OCI-LY7 (cell line): Measurements from ENCODE around the gene PIGS. TPM values are rescaled to one million over a fixed set of nuclear protein-coding genes. Genes with fewer than 3 reads are reported as not detected.

Experiments used
- BruUV-seq: library from RNA; stranded (reverse); fragments of 400-500 nt; replicated peaks from 2 replicates; lab custom pipeline; 2021; lab: Mats Ljungman, UMichigan
- CTCF ChIA-PET: fragments of 300-600 bp; sonication (Branson Sonifier 250); formaldehyde crosslinking; loops from one replicate; lab custom pipeline; 2022; ENCODE audit warnings: antibody characterized with exemption; ENCODE audit not compliant: unreplicated experiment; lab: Charles Lee
- POLR2A ChIA-PET: fragments of 300-600 bp; sonication (Branson Sonifier 250); formaldehyde crosslinking; loops from one replicate; lab custom pipeline; 2022; ENCODE audit warnings: antibody characterized with exemption; lab: Charles Lee
- DNase-seq: peaks from one replicate; pipeline ENCODE4 v3.0.0-alpha.2; 2015; ENCODE audit warnings: low spot score
- H2AFZ ChIP-seq: fragments of 200-600 bp; sonication (generic), shearing (Covaris generic); 2 replicates; pipeline ENCODE4 v1.6.1; 2014; ENCODE audit warnings: mild to moderate bottlenecking, antibody characterized with exemption, low read length, moderate library complexity
- H3K27ac ChIP-seq: fragments of 200-600 bp; sonication (generic); 2 replicates; pipeline ENCODE4 v1.5.1; 2014; ENCODE audit warnings: mixed run types, low read depth, mild to moderate bottlenecking, moderate library complexity, low read length, inconsistent platforms; ENCODE audit not compliant: poor library complexity, severe bottlenecking
- H3K36me3 ChIP-seq: fragments of 200-600 bp; sonication (generic); 2 replicates; pipeline ENCODE4 v1.6.1; 2014; ENCODE audit warnings: mild to moderate bottlenecking, antibody characterized with exemption, low read length, moderate library complexity, mixed read lengths; ENCODE audit not compliant: insufficient read depth
- H3K4me1 ChIP-seq: fragments of 200-600 bp; sonication (generic); 2 replicates; pipeline ENCODE4 v1.5.1; 2014; ENCODE audit warnings: mild to moderate bottlenecking, low read length; ENCODE audit not compliant: insufficient read depth, poor library complexity, severe bottlenecking
- H3K4me2 ChIP-seq: fragments of 200-600 bp; sonication (generic); 2 replicates; pipeline ENCODE4 v1.6.1; 2014; ENCODE audit warnings: mild to moderate bottlenecking, low read length
- H3K4me3 ChIP-seq: fragments of 200-600 bp; sonication (generic); 2 replicates; pipeline ENCODE4 v1.5.1; 2014; ENCODE audit warnings: mild to moderate bottlenecking, low read depth, low read length; ENCODE audit not compliant: poor library complexity, severe bottlenecking
- H3K79me2 ChIP-seq: fragments of 200-600 bp; sonication (generic); 2 replicates; pipeline ENCODE4 v1.6.1; 2016; ENCODE audit warnings: low read depth, mild to moderate bottlenecking, low read length, moderate library complexity, mixed read lengths; ENCODE audit not compliant: insufficient read depth
- H3K9me2 ChIP-seq: fragments of 200-600 bp; sonication (generic); 2 replicates; pipeline ENCODE4 v1.6.1; 2016; ENCODE audit warnings: mild to moderate bottlenecking, low read length, mixed read lengths; ENCODE audit not compliant: insufficient read depth
- H3K9me3 ChIP-seq: fragments of 200-600 bp; sonication (generic); 2 replicates; pipeline ENCODE4 v1.6.1; 2014; ENCODE audit warnings: mild to moderate bottlenecking, mixed run types, low read length, mixed read lengths
- H4K20me1 ChIP-seq: fragments of 200-600 bp; sonication (generic); 2 replicates; pipeline ENCODE4 v1.6.1; 2014; ENCODE audit warnings: mild to moderate bottlenecking, antibody characterized with exemption, low read length, moderate library complexity, mixed read lengths; ENCODE audit not compliant: insufficient read depth
- CTCF ChIP-seq: fragments of 200-600 bp; sonication (generic); conservative IDR thresholded peaks from 2 replicates; pipeline ENCODE4 v1.5.1; 2014; ENCODE audit warnings: mild to moderate bottlenecking, antibody characterized with exemption, low read length, moderate library complexity, mixed read lengths
- EZH2phosphoT487 ChIP-seq: fragments of 200-600 bp; sonication (generic); IDR thresholded peaks from 2 replicates; pipeline ENCODE4 v1.6.1; 2018; ENCODE audit warnings: low read depth, borderline replicate concordance, mild to moderate bottlenecking, mixed run types, antibody characterized with exemption, low read length, moderate library complexity, mixed read lengths
- intact Hi-C: fragments of 100-400 bp; cut with micrococcal nuclease; formaldehyde crosslinking; loops from one replicate; pipeline ENCODE4 v1.10.0; 2022; ENCODE audit not compliant: unreplicated experiment
- total RNA-seq, 2 experiments: library from RNA; depleted of rRNA in 1 of 2; stranded (reverse); fragments of >200 nt in 1 of 2; shearing (Covaris generic) in 1 of 2; gene quantifications; 2 replicates each; pipeline ENCODE4 v1.2.3, GENCODE V29; 2014 to 2022

PIGS gene
- total RNA-seq, 2 experiments from 2014 or later, result 13.9 to 34.0 TPM

GRCh38 chr17:28514561-28515002 is 56.7 kb downstream of the PIGS start:
- DNase-seq, result no peak
- Histone ChIP-seq H4K20me1 (no peaks in the 10 kb centered on the region), H3K9me3 (0 out of 2 replicates have a peak, but pooled peaks cover 7% of the 10 kb centered on the region), H2AFZ (no peak overlapping the region), H3K9me2 (no peaks in the 10 kb centered on the region), H3K4me1 (no peaks in the 10 kb centered on the region), H3K36me3 (no peaks in the 10 kb centered on the region), H3K79me2 (no peaks in the 10 kb centered on the region), H3K27ac (no peak overlapping the region), H3K4me3 (no peak overlapping the region), H3K4me2 (no peak overlapping the region)
- ChIA-PET CTCF (no interaction called here), POLR2A (no interaction called here)
- no peak for TF ChIP-seq EZH2phosphoT487
- TF ChIP-seq CTCF, result no peak
- BruUV-seq, result no TSS peak
- intact Hi-C loops, result no loop called here

- H4K20me1 ChIP-seq, result no peaks in the 10 kb centered on the region
- 0 out of 2 replicates have a peak, but pooled peaks cover 7% of the 10 kb centered on the region for H3K9me3 ChIP-seq
- no peaks in the 10 kb centered on the region for H3K4me1 ChIP-seq
- BruUV-seq, result no TSS peak
- intact Hi-C loops, result no loop called here
- TF ChIP-seq CTCF (no peak), EZH2phosphoT487 (no peak)
- no peak for DNase-seq
- no peak overlapping the region for H3K4me3 ChIP-seq
- ChIA-PET POLR2A (no interaction called here), CTCF (no interaction called here)
- H3K36me3 ChIP-seq, result no peaks in the 10 kb centered on the region
- H3K79me2 ChIP-seq, result no peaks in the 10 kb centered on the region
- no peak overlapping the region for H3K27ac ChIP-seq
- H2AFZ ChIP-seq, result no peak overlapping the region
- no peaks in the 10 kb centered on the region for H3K9me2 ChIP-seq
- H3K4me2 ChIP-seq, result no peak overlapping the region
Observed at GRCh38 chr17:28513476-28513875, 57.8 kb downstream of the PIGS start.

- H3K79me2 ChIP-seq, result no peaks in the 10 kb centered on the region
- ChIA-PET POLR2A (no interaction called here), CTCF (no interaction called here)
- no peak overlapping the region for H3K4me2 ChIP-seq
- no TSS peak for BruUV-seq
- DNase-seq, result no peak
- TF ChIP-seq CTCF (no peak), EZH2phosphoT487 (no peak)
- H3K9me2 ChIP-seq, result no peaks in the 10 kb centered on the region
- H3K9me3 ChIP-seq, result 0 out of 2 replicates have a peak, but pooled peaks cover 7% of the 10 kb centered on the region
- H3K4me1 ChIP-seq, result no peaks in the 10 kb centered on the region
- no peaks in the 10 kb centered on the region for H4K20me1 ChIP-seq
- H2AFZ ChIP-seq, result no peak overlapping the region
- intact Hi-C loops, result no loop called here
- H3K36me3 ChIP-seq, result no peaks in the 10 kb centered on the region
- no peak overlapping the region for H3K27ac ChIP-seq
- H3K4me3 ChIP-seq, result no peak overlapping the region
Observed at GRCh38 chr17:28511858-28512461, 59.4 kb downstream of the PIGS start.
